Activated T-cell treated with anti-CD3 and anti-CD28 coated beads, Interleukin-2, amount 50 U/mL, for 1 hour (primary cell): ENCODE data around the gene RIMS1.

ENCODE experiments used
- DNase-seq: peaks from one replicate; pipeline ENCODE4 v3.0.0-alpha.2; 2020

The RIMS1 gene

GRCh38 chr6:72094506-72094905, 208.2 kb downstream of the RIMS1 start:
- no peak for DNase-seq

- no peak for DNase-seq
These were observed 216.2 kb downstream of the RIMS1 start for GRCh38 chr6:72102561-72102960.

GRCh38 chr6:72111611-72112010, 225.3 kb downstream of the RIMS1 start:
- DNase-seq: no peak

- no peak for DNase-seq
These were observed 244.0 kb downstream of the RIMS1 start for GRCh38 chr6:72130327-72130726.

- DNase-seq: no peak
These were observed 246.1 kb downstream of the RIMS1 start for GRCh38 chr6:72132427-72132826.

GRCh38 chr6:72132851-72133250, 246.5 kb downstream of the RIMS1 start:
- DNase-seq: no peak

GRCh38 chr6:72133324-72133723, 247.0 kb downstream of the RIMS1 start:
- no peak for DNase-seq

GRCh38 chr6:72140795-72141194, 254.4 kb downstream of the RIMS1 start:
- no peak for DNase-seq

GRCh38 chr6:72149715-72150114, 263.4 kb downstream of the RIMS1 start:
- DNase-seq: no peak

GRCh38 chr6:72151742-72152141, 265.4 kb downstream of the RIMS1 start:
- DNase-seq: no peak

GRCh38 chr6:72175916-72176315, 289.6 kb downstream of the RIMS1 start:
- no peak for DNase-seq

- no peak for DNase-seq
These were observed 296.2 kb downstream of the RIMS1 start for GRCh38 chr6:72182337-72183246.

GRCh38 chr6:72203983-72204382, 317.6 kb downstream of the RIMS1 start:
- no peak for DNase-seq

GRCh38 chr6:72205500-72205899, 319.1 kb downstream of the RIMS1 start:
- DNase-seq: no peak

- no peak for DNase-seq
These were observed 320.3 kb downstream of the RIMS1 start for GRCh38 chr6:72206606-72207005.

- DNase-seq: no peak
These were observed 326.3 kb downstream of the RIMS1 start for GRCh38 chr6:72212686-72213085.

- no peak for DNase-seq
These were observed 327.3 kb downstream of the RIMS1 start for GRCh38 chr6:72213654-72214053.

GRCh38 chr6:72216222-72217068, 330.1 kb downstream of the RIMS1 start:
- DNase-seq: no peak

- DNase-seq: no peak
These were observed 331.3 kb downstream of the RIMS1 start for GRCh38 chr6:72217626-72218025.

GRCh38 chr6:72218125-72218524, 331.8 kb downstream of the RIMS1 start:
- DNase-seq: no peak

- DNase-seq: no peak
These were observed 333.2 kb downstream of the RIMS1 start for GRCh38 chr6:72219536-72219935.

GRCh38 chr6:72238021-72238420, 351.7 kb downstream of the RIMS1 start:
- no peak for DNase-seq

GRCh38 chr6:72238900-72239299, 352.6 kb downstream of the RIMS1 start:
- no peak for DNase-seq

- DNase-seq: no peak
These were observed 359.2 kb downstream of the RIMS1 start for GRCh38 chr6:72245565-72245964.
